Skeletal muscle satellite cell (primary cell): ENCODE data around the gene SBK2.

ENCODE experiments used
- H3K27me3 ChIP-seq: 2 replicates; pipeline ENCODE4 v1.7.0; 2013; ENCODE audit warnings: low read length; ENCODE audit not compliant: control insufficient read depth, insufficient read depth
- H3K36me3 ChIP-seq: 2 replicates; pipeline ENCODE4 v1.7.0; 2013; ENCODE audit warnings: mild to moderate bottlenecking, control low read depth, low read length; ENCODE audit not compliant: insufficient read depth
- H3K4me1 ChIP-seq: 2 replicates; pipeline ENCODE4 v1.7.0; 2013; ENCODE audit warnings: low read length; ENCODE audit not compliant: control insufficient read depth, insufficient read depth
- H3K4me2 ChIP-seq: 2 replicates; pipeline ENCODE4 v1.7.0; 2013; ENCODE audit warnings: mild to moderate bottlenecking, low read length
- H3K4me3 ChIP-seq: 2 replicates; pipeline ENCODE4 v1.7.0; 2013; ENCODE audit warnings: low read length
- H3K9ac ChIP-seq: 2 replicates; pipeline ENCODE4 v1.7.0; 2013; ENCODE audit warnings: mild to moderate bottlenecking, low read depth, low read length, moderate library complexity
- H3K9me3 ChIP-seq: replicated peaks from 2 replicates; pipeline ENCODE4 v1.7.0; 2013; ENCODE audit warnings: mild to moderate bottlenecking, control low read depth, low read length

The SBK2 gene

GRCh38 chr19:55494172-55494761 lies 42.7 kb downstream of the SBK2 start:
- Histone ChIP-seq H3K9ac (no peak overlapping the region), H3K27me3 (peaks cover 5% of the 10 kb centered on the region), H3K36me3 (no peaks in the 10 kb centered on the region), H3K4me1 (peaks cover 5% of the 10 kb centered on the region), H3K4me3 (no peak overlapping the region), H3K4me2 (no peak overlapping the region), H3K9me3 (no peaks in the 10 kb centered on the region)

- no peak overlapping the region for H3K4me2 ChIP-seq
- H3K27me3 ChIP-seq = peaks cover 5% of the 10 kb centered on the region
- no peaks in the 10 kb centered on the region for H3K9me3 ChIP-seq
- no peaks in the 10 kb centered on the region for H3K36me3 ChIP-seq
- no peak overlapping the region for H3K4me3 ChIP-seq
- no peak overlapping the region for H3K9ac ChIP-seq
- peaks cover 9% of the 10 kb centered on the region for H3K4me1 ChIP-seq
Observed at GRCh38 chr19:55493645-55494171, 43.2 kb downstream of the SBK2 start.

- no peak overlapping the region for H3K4me2 ChIP-seq
- no peaks in the 10 kb centered on the region for H3K9me3 ChIP-seq
- H3K36me3 ChIP-seq = no peaks in the 10 kb centered on the region
- H3K9ac ChIP-seq = no peak overlapping the region
- H3K4me3 ChIP-seq = no peak overlapping the region
- H3K27me3 ChIP-seq = peaks cover 5% of the 10 kb centered on the region
- H3K4me1 ChIP-seq = peaks cover 13% of the 10 kb centered on the region
Observed at GRCh38 chr19:55493052-55493644, 43.8 kb downstream of the SBK2 start.

GRCh38 chr19:55492362-55492944 lies 44.5 kb downstream of the SBK2 start:
- no peak overlapping the region for H3K4me2 ChIP-seq
- H3K4me1 ChIP-seq = peaks cover 20% of the 10 kb centered on the region
- no peaks in the 10 kb centered on the region for H3K36me3 ChIP-seq
- H3K27me3 ChIP-seq = peaks cover 5% of the 10 kb centered on the region
- no peak overlapping the region for H3K4me3 ChIP-seq
- no peaks in the 10 kb centered on the region for H3K9me3 ChIP-seq
- H3K9ac ChIP-seq = no peak overlapping the region

GRCh38 chr19:55491546-55492360 lies 45.2 kb downstream of the SBK2 start:
- no peak overlapping the region for H3K4me2 ChIP-seq
- peaks cover 5% of the 10 kb centered on the region for H3K27me3 ChIP-seq
- H3K4me3 ChIP-seq = no peak overlapping the region
- H3K4me1 ChIP-seq = peaks cover 27% of the 10 kb centered on the region
- H3K9me3 ChIP-seq = no peaks in the 10 kb centered on the region
- no peak overlapping the region for H3K9ac ChIP-seq
- no peaks in the 10 kb centered on the region for H3K36me3 ChIP-seq

GRCh38 chr19:55490478-55491432 lies 46.2 kb downstream of the SBK2 start:
- no peaks in the 10 kb centered on the region for H3K36me3 ChIP-seq
- no peak overlapping the region for H3K4me3 ChIP-seq
- H3K9me3 ChIP-seq = no peaks in the 10 kb centered on the region
- H3K9ac ChIP-seq = no peak overlapping the region
- H3K4me1 ChIP-seq = peaks cover 37% of the 10 kb centered on the region
- H3K27me3 ChIP-seq = peaks cover 5% of the 10 kb centered on the region
- no peak overlapping the region for H3K4me2 ChIP-seq

- Histone ChIP-seq H3K36me3 (no peaks in the 10 kb centered on the region), H3K27me3 (peaks cover 5% of the 10 kb centered on the region), H3K4me1 (peaks cover 42% of the 10 kb centered on the region), H3K4me2 (peak overlapping the region; percentile 72), H3K9ac (no peak overlapping the region), H3K9me3 (no peaks in the 10 kb centered on the region), H3K4me3 (no peak overlapping the region)
Observed at GRCh38 chr19:55489711-55490477, 47.0 kb downstream of the SBK2 start.

GRCh38 chr19:55488986-55489710 lies 47.8 kb downstream of the SBK2 start:
- Histone ChIP-seq H3K36me3 (no peaks in the 10 kb centered on the region), H3K4me1 (peaks cover 49% of the 10 kb centered on the region), H3K9me3 (no peaks in the 10 kb centered on the region), H3K27me3 (peaks cover 5% of the 10 kb centered on the region), H3K4me3 (no peak overlapping the region), H3K9ac (no peak overlapping the region), H3K4me2 (peak overlapping the region; percentile 72)

- H3K4me3 ChIP-seq = peak within 1 kb of the TSS; percentile 78
- peaks cover 5% of the 10 kb centered on the region for H3K27me3 ChIP-seq
- peak within 1 kb of the TSS; percentile 83 for H3K9ac ChIP-seq
Observed at GRCh38 chr19:55487924-55488687, 48.8 kb downstream of the SBK2 start, which contains the start of gene SSC5D. SSC5D (plus strand) TSS chr19:55488436; CDS start chr19:55488590, 154 bp downstream.

More at GRCh38 chr19:55487924-55488687, 48.8 kb downstream of the SBK2 start, which contains the start of gene SSC5D:
- H3K4me1 ChIP-seq = peaks cover 50% of the 10 kb centered on the region
- H3K9me3 ChIP-seq = no peaks in the 10 kb centered on the region
- H3K36me3 ChIP-seq = no peaks in the 10 kb centered on the region
- peak within 1 kb of the TSS; percentile 95 for H3K4me2 ChIP-seq
